Adipocyte (in vitro differentiated cells): ENCODE results near the gene OPCML.

ENCODE experiments used
- DNase-seq: peaks from one replicate; pipeline ENCODE4 v3.0.0-alpha.2; 2015; ENCODE audit warnings: low read depth
- H3K27me3 ChIP-seq: replicated peaks from 2 replicates; pipeline ENCODE4 v1.7.0; 2013; ENCODE audit warnings: mild to moderate bottlenecking, low read length, moderate library complexity; ENCODE audit not compliant: control insufficient read depth, insufficient read depth
- H3K36me3 ChIP-seq: 2 replicates; pipeline ENCODE4 v1.7.0; 2013; ENCODE audit warnings: low read length, mild to moderate bottlenecking, moderate library complexity; ENCODE audit not compliant: control insufficient read depth, insufficient read depth, severe bottlenecking
- H3K4me1 ChIP-seq: 2 replicates; pipeline ENCODE4 v1.7.0; 2013; ENCODE audit warnings: mild to moderate bottlenecking, low read length, moderate library complexity; ENCODE audit not compliant: control insufficient read depth, insufficient read depth
- H3K4me3 ChIP-seq: 2 replicates; pipeline ENCODE4 v1.7.0; 2013; ENCODE audit warnings: mild to moderate bottlenecking, low read length, moderate library complexity
- H3K9ac ChIP-seq: 2 replicates; pipeline ENCODE4 v1.7.0; 2013; ENCODE audit warnings: mild to moderate bottlenecking, low read length, moderate library complexity
- H3K9me3 ChIP-seq: 2 replicates; pipeline ENCODE4 v1.7.0; 2013; ENCODE audit warnings: mild to moderate bottlenecking, low read length, moderate library complexity; ENCODE audit not compliant: control insufficient read depth

OPCML gene

GRCh38 chr11:133403900-133404299 is 128.4 kb downstream of the OPCML start:
- Histone ChIP-seq H3K36me3 (no peaks in the 10 kb centered on the region), H3K9ac (no peak overlapping the region), H3K9me3 (no peaks in the 10 kb centered on the region), H3K4me3 (no peak overlapping the region), H3K4me1 (no peaks in the 10 kb centered on the region), H3K27me3 (no peaks in the 10 kb centered on the region)
- no peak for DNase-seq

- no peak for DNase-seq
- Histone ChIP-seq H3K4me3 (no peak overlapping the region), H3K27me3 (no peaks in the 10 kb centered on the region), H3K9me3 (no peaks in the 10 kb centered on the region), H3K4me1 (no peaks in the 10 kb centered on the region), H3K9ac (no peak overlapping the region), H3K36me3 (no peaks in the 10 kb centered on the region)
These were observed 129.8 kb downstream of the OPCML start for GRCh38 chr11:133402551-133402950.

GRCh38 chr11:133399855-133400625 is 132.3 kb downstream of the OPCML start:
- H3K4me1 ChIP-seq = no peaks in the 10 kb centered on the region
- no peak overlapping the region for H3K4me3 ChIP-seq
- H3K9ac ChIP-seq = no peak overlapping the region
- H3K36me3 ChIP-seq = no peaks in the 10 kb centered on the region
- no peaks in the 10 kb centered on the region for H3K9me3 ChIP-seq
- no peak for DNase-seq
- no peaks in the 10 kb centered on the region for H3K27me3 ChIP-seq

DNA sequence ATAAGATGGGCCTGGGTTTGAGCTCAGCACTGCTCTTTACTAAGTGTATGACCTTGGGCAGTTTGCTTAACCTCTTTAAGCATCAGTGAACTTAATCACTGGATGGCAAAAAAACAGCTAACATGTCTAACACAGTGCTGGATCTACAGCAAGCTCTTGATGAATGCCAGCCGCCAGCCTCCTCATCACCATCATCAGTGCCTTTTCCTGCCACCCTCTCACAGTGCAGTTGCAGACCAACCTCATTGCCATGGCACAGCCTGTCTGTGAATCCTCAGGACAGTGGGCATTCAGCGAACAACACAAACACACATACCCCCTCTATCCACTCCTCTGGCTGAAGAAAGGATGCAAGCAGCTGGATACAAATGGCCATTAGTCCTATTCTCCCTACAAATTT is 133.0 kb downstream of the OPCML start:
- DNase-seq = no peak
- H3K36me3 ChIP-seq = no peaks in the 10 kb centered on the region
- H3K9me3 ChIP-seq = no peaks in the 10 kb centered on the region
- H3K4me1 ChIP-seq = no peaks in the 10 kb centered on the region
- no peaks in the 10 kb centered on the region for H3K27me3 ChIP-seq
- no peak overlapping the region for H3K9ac ChIP-seq
- no peak overlapping the region for H3K4me3 ChIP-seq

- H3K9me3 ChIP-seq = no peaks in the 10 kb centered on the region
- DNase-seq = no peak
- no peak overlapping the region for H3K4me3 ChIP-seq
- no peak overlapping the region for H3K9ac ChIP-seq
- no peaks in the 10 kb centered on the region for H3K36me3 ChIP-seq
- H3K27me3 ChIP-seq = no peaks in the 10 kb centered on the region
- no peaks in the 10 kb centered on the region for H3K4me1 ChIP-seq
These were observed 141.5 kb downstream of the OPCML start for GRCh38 chr11:133390803-133391202.

DNA sequence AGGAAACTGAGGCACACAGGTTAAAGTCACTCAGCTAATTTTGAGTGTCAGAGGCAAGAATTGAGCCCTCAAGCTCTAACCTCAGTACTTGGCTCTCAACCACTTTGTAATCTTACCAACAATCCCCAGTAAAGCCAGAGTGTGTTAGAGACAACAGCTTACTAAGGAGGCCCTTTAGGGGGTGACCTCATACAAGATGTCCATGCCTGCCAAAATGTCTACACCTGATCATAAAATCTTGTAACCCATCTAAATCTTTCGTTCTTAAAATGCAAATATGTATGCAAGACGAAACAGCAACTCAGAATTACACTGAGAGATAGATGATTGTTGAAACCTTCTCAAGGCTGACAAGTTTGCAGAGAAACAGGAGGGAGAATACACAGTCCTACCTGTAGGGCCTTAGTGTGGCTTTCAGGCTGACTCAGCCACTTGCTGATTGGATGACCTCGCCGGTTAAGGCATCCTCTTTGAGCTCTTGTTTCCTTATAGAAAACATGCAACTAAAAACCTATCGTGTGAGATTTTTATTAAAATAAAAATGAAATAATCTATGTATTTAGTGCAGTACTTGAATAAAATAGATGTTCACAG is 143.2 kb downstream of the OPCML start:
- no peaks in the 10 kb centered on the region for H3K36me3 ChIP-seq
- no peak overlapping the region for H3K4me3 ChIP-seq
- no peak overlapping the region for H3K9ac ChIP-seq
- no peaks in the 10 kb centered on the region for H3K9me3 ChIP-seq
- no peaks in the 10 kb centered on the region for H3K4me1 ChIP-seq
- no peaks in the 10 kb centered on the region for H3K27me3 ChIP-seq
- no peak for DNase-seq

GRCh38 chr11:133388260-133388659 is 144.0 kb downstream of the OPCML start:
- H3K4me1 ChIP-seq = no peaks in the 10 kb centered on the region

DNA sequence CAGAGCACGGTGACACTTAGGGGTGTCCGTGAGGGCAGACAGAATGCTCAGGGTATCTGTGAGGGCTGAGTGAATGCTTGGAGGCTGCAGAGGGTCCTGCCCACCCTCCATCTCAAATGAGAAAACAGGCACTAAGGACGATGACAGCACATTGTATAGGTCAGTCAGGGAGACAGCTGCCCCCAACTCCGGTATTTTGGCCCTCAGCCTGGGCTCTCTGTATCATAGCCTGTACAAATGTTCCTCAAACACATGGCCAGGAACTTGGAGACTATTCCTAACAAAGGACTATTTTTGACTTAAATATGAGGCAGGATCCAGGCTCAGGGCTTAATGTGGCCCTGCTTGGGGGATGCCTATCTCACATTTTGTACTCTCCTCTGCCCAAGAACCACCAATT is 145.4 kb downstream of the OPCML start:
- Histone ChIP-seq H3K36me3 (no peaks in the 10 kb centered on the region), H3K9me3 (no peaks in the 10 kb centered on the region), H3K4me3 (no peak overlapping the region), H3K9ac (no peak overlapping the region), H3K4me1 (no peaks in the 10 kb centered on the region), H3K27me3 (no peaks in the 10 kb centered on the region)
- no peak for DNase-seq

More at GRCh38 chr11:133388260-133388659, 144.0 kb downstream of the OPCML start:
- no peaks in the 10 kb centered on the region for H3K9me3 ChIP-seq
- no peak overlapping the region for H3K9ac ChIP-seq
- H3K27me3 ChIP-seq = no peaks in the 10 kb centered on the region
- DNase-seq = no peak
- no peak overlapping the region for H3K4me3 ChIP-seq
- no peaks in the 10 kb centered on the region for H3K36me3 ChIP-seq

DNA sequence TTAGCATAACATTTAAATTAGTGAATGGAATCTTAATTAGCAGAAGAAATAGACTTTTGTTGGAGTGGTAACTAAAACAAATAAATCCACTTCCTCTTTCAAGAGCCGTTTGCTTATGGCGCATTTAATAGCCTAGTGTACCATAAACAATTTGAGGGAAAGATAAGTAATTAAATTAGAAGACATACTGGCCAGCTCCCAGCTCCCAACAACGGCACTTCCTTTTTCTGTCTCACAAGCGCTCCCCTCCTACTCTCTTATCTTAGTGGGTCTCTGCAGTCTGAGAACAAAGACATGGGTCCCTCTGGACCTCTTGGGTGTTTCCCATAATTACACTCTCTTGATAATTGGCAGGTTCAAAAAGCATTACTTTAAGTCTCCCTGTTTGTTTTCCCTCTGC is 146.0 kb downstream of the OPCML start:
- no peak overlapping the region for H3K4me3 ChIP-seq
- DNase-seq = no peak
- no peaks in the 10 kb centered on the region for H3K27me3 ChIP-seq
- no peaks in the 10 kb centered on the region for H3K36me3 ChIP-seq
- no peaks in the 10 kb centered on the region for H3K4me1 ChIP-seq
- H3K9me3 ChIP-seq = no peaks in the 10 kb centered on the region
- no peak overlapping the region for H3K9ac ChIP-seq

- no peak overlapping the region for H3K4me3 ChIP-seq
- no peak overlapping the region for H3K9ac ChIP-seq
- H3K27me3 ChIP-seq = no peaks in the 10 kb centered on the region
- no peaks in the 10 kb centered on the region for H3K4me1 ChIP-seq
- DNase-seq = no peak
- H3K9me3 ChIP-seq = no peaks in the 10 kb centered on the region
- no peaks in the 10 kb centered on the region for H3K36me3 ChIP-seq
These were observed 146.5 kb downstream of the OPCML start for GRCh38 chr11:133385781-133386180.

- no peak overlapping the region for H3K9ac ChIP-seq
- no peak for DNase-seq
- H3K4me3 ChIP-seq = no peak overlapping the region
- H3K27me3 ChIP-seq = no peaks in the 10 kb centered on the region
- H3K9me3 ChIP-seq = no peaks in the 10 kb centered on the region
- no peaks in the 10 kb centered on the region for H3K36me3 ChIP-seq
- H3K4me1 ChIP-seq = no peaks in the 10 kb centered on the region
These were observed 147.6 kb downstream of the OPCML start for GRCh38 chr11:133384731-133385130.

- no peaks in the 10 kb centered on the region for H3K9me3 ChIP-seq
- no peak overlapping the region for H3K9ac ChIP-seq
- DNase-seq = no peak
- no peaks in the 10 kb centered on the region for H3K27me3 ChIP-seq
- H3K36me3 ChIP-seq = no peaks in the 10 kb centered on the region
- H3K4me3 ChIP-seq = no peak overlapping the region
- H3K4me1 ChIP-seq = no peaks in the 10 kb centered on the region
These were observed 148.6 kb downstream of the OPCML start for GRCh38 chr11:133383689-133384088.
